Measurements from ENCODE around the gene ATP1B1. TPM values are rescaled to one million over a fixed set of nuclear protein-coding genes. Genes with fewer than 3 reads are reported as not detected.

Gene ATP1B1
- 100 to 1,000 TPM in 3 of 4 donors, 10 to 100 TPM in 1; 52.6 to 210 (median 111) TPM for total RNA-seq

DNA sequence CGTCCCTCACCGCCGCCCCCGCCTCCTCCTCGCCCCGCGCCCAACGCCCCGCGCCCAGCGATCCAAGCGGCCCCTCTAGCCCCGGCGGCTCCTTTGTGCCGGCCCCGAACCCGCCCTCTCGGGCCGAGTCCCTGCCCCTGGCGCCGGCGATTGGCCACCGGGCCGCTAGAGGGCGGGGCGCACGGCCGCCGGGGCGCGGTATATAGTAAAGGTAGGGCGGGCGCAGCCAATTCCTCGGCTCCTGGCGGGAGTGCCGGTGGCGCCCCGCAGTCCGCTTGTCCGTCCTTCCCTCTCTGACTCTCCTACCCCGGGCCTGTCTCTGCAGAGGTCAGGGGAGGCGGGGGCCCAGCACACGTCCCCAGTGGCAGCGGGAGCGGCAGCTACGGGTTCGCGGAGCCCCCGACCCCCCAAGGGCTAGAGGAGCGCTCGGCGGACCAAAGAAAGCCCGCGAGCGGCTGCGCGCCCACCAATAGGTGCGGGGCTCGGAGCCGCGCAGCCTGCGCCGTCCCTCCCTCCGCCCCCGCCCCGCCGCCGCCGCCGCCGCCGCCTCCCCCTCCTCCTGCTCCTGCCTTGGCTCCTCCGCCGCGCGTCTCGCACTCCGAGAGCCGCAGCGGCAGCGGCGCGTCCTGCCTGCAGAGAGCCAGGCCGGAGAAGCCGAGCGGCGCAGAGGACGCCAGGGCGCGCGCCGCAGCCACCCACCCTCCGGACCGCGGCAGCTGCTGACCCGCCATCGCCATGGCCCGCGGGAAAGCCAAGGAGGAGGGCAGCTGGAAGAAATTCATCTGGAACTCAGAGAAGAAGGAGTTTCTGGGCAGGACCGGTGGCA is at the start of gene ATP1B1:
Gene ATP1B1, plus strand, starts transcription at position 596 of the 826 bp plus-strand sequence. Its CDS starts 140 bp downstream, at position 736.
- DNase-seq = peak; percentile 82 to 85
- intact Hi-C loops (cut with DNase I; ENCODE audit: low total_unique reads) = no loop called here

DNA sequence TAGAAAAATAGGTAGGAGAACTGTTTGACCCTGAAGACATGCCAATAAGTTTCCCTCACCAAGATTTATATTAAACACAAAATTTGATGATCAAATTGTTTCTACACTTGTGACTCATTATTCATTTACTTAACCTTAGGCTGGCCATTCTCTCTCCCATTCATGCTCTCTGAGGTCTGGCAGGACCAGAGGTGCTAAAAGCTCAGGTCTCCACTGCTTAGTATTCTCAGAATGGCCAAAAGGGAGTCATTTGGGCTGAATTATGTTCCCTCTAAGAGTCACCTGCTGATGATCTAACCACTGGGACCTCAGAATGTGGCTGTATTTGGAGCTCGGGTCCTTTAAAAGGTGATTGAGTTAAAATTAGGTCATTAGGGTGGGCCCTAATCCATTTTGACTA is 47.1 kb upstream of the ATP1B1 start:
- no peak overlapping the region for H3K27ac ChIP-seq
- intact Hi-C loops (cut with DNase I; ENCODE audit: low total_unique reads) = no loop called here

More for the DNA sequence above, at the start of gene ATP1B1:
- Histone ChIP-seq H3K36me3 (no peaks in the 10 kb centered on the region), H3K27me3 (no peaks in the 10 kb centered on the region), H3K9me3 (no peaks in the 10 kb centered on the region), H3K27ac (peak within 1 kb of the TSS; percentile 82 to 84), H3K4me3 (peak within 1 kb of the TSS; percentile 56 to 58), H3K4me1 (no peaks in the 10 kb centered on the region)
- TF ChIP-seq POLR2A (IDR thresholded peaks at IDR 0.05) = peak; percentile 85 to 86
- TF ChIP-seq, protein P1, sequence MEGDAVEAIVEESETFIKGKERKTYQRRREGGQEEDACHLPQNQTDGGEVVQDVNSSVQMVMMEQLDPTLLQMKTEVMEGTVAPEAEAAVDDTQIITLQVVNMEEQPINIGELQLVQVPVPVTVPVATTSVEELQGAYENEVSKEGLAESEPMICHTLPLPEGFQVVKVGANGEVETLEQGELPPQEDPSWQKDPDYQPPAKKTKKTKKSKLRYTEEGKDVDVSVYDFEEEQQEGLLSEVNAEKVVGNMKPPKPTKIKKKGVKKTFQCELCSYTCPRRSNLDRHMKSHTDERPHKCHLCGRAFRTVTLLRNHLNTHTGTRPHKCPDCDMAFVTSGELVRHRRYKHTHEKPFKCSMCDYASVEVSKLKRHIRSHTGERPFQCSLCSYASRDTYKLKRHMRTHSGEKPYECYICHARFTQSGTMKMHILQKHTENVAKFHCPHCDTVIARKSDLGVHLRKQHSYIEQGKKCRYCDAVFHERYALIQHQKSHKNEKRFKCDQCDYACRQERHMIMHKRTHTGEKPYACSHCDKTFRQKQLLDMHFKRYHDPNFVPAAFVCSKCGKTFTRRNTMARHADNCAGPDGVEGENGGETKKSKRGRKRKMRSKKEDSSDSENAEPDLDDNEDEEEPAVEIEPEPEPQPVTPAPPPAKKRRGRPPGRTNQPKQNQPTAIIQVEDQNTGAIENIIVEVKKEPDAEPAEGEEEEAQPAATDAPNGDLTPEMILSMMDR (IDR thresholded peaks at IDR 0.05) = peak; percentile 55 to 86 (median 66)

DNA sequence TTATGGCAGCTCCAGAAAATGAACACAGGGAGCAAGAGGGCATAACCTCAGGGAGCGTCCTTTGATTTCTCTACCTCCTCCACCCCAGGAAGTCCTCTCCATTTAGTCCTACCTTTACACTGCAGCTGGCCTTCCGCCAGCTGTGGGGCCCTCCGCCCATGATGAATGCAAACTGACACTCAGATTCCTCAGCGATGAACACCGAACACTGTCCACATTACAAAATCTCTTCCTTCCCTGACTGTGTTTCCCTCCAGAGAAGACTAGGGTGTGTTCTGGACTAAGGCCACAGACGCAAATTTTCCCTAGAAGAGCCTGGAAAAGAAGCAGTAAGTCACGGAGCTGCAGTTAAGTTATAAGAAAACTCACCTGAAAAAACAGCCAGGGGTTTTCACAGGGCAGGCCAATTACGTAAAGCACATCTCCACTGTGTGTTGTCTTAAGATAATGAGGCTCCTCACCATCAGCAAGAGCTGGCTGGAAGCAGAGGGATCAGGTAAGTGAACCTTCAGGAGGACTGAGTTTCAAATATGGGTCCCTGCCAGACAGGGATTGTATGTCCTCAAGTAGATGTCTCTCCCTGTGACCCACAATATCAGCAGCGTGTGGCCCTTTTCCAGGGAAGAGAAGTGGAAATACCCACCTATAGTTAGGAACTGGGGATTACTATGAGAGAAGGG is 46.3 kb upstream of the ATP1B1 start:
- intact Hi-C loops (cut with DNase I; ENCODE audit: low total_unique reads) = no loop called here
- no peak overlapping the region for H3K4me3 ChIP-seq
- no peak overlapping the region for H3K27ac ChIP-seq
- DNase-seq = no peak
- H3K36me3 ChIP-seq = no peaks in the 10 kb centered on the region
- H3K27me3 ChIP-seq = no peaks in the 10 kb centered on the region
- no peak for TF ChIP-seq POLR2A (IDR thresholded peaks at IDR 0.05)
- TF ChIP-seq, protein P1 (IDR thresholded peaks at IDR 0.05) = no peak
- no peaks in the 10 kb centered on the region for H3K9me3 ChIP-seq
- no peaks in the 10 kb centered on the region for H3K4me1 ChIP-seq

More for the DNA sequence above, 47.1 kb upstream of the ATP1B1 start:
- Histone ChIP-seq H3K27me3 (no peaks in the 10 kb centered on the region), H3K36me3 (no peaks in the 10 kb centered on the region), H3K9me3 (no peaks in the 10 kb centered on the region), H3K4me1 (no peaks in the 10 kb centered on the region), H3K4me3 (no peak overlapping the region)
- no peak for DNase-seq
- TF ChIP-seq POLR2A (IDR thresholded peaks at IDR 0.05) = no peak
- TF ChIP-seq, protein P1 (IDR thresholded peaks at IDR 0.05) = no peak

DNA sequence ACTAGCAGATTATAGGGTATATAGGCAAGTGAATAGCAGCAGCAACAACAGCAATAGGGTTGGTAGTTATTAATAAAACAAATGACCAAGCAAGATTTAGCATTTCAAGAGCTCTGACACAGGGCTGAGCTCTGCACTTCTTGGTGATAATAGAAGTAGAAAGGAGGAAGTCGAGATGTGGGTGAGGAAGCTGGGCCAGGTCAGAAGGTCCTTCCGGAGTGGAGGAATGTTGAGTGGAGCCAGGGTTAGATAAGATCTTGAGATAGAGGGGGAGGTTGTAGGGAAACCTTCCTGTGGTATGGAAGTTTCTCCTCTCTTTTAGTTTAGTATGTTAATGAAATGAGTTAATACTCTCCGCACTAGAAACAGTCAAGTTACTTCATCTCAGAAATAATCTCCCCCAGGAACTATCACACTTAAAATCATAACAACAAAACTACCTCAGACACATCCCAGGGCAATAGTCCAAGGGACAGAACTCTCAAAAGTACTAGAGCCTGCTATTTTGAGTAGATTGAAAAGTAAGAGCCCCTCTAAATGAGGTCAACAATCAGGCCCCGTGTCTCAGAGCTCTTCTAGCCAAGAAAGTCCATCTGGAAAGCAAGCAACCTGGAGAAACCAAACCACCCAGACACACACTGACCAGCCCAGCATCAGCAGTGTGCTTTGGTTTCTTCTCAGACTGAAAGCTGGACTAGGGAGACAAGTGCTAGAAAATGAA is 45.4 kb upstream of the ATP1B1 start:
- Histone ChIP-seq H3K36me3 (no peaks in the 10 kb centered on the region), H3K9me3 (no peaks in the 10 kb centered on the region), H3K4me3 (no peak overlapping the region), H3K27me3 (no peaks in the 10 kb centered on the region), H3K4me1 (no peaks in the 10 kb centered on the region), H3K27ac (no peak overlapping the region)
- intact Hi-C loops (cut with DNase I; ENCODE audit: low total_unique reads) = no loop called here
- TF ChIP-seq POLR2A (IDR thresholded peaks at IDR 0.05) = no peak
- TF ChIP-seq, protein P1 (IDR thresholded peaks at IDR 0.05) = no peak
- no peak for DNase-seq
